B cell (primary cell): ENCODE results near the gene NKG7. TPM values are rescaled to one million over a fixed set of nuclear protein-coding genes. Genes with fewer than 3 reads are reported as not detected.
A peak's percentile ranks its signal among the peaks of the same experiment; 100 is the strongest.

Experiments
- ATAC-seq: fragments of 200-7000 bp; cut with Tn5 transposase; one replicate; pipeline ENCODE4 v1.10.0; 2021; ENCODE audit warnings: low read depth, mild to moderate bottlenecking, moderate number of reproducible peaks, moderate library complexity
- CTCF ChIA-PET: fragments of 350-600 bp; sonication (Branson Sonifier 250); formaldehyde crosslinking; loops from one replicate; lab custom pipeline; 2021; ENCODE audit warnings: antibody characterized with exemption, inconsistent platforms; lab: Charles Lee
- POLR2A ChIA-PET: fragments of 350-600 bp; sonication (Branson Sonifier 250); formaldehyde crosslinking; loops from one replicate; lab custom pipeline; 2021; ENCODE audit warnings: antibody characterized with exemption; lab: Charles Lee
- DNase-seq: peaks from one replicate; pipeline ENCODE4 v3.0.0; 2013
- H2AFZ ChIP-seq: 2 replicates; pipeline ENCODE4 v1.6.1; 2012; ENCODE audit warnings: mild to moderate bottlenecking, low read depth, low read length; ENCODE audit not compliant: insufficient read depth, poor library complexity, severe bottlenecking
- H3K27ac ChIP-seq, 2 donors: 1 replicate in 1 of 2; 2 replicates in 1 of 2; pipeline ENCODE4 v1.5.1; 2012 to 2013; ENCODE audit warnings: low read length in 2 of 2, mild to moderate bottlenecking in 2 of 2, moderate library complexity in 1 of 2
- H3K27me3 ChIP-seq, 4 experiments: fragments of 200-600 bp in 1 of 4; sonication (generic) in 1 of 4; replicated peaks in 1 of 4; 1 replicate in 2 of 4; 2 replicates in 2 of 4; pipeline versions ENCODE4 v1.6.1 to v1.7.0; 2013 to 2016; ENCODE audit warnings: low read length in 3 of 4, mild to moderate bottlenecking in 2 of 4, mixed read lengths in 1 of 4, moderate library complexity in 1 of 4; ENCODE audit not compliant: insufficient read depth in 4 of 4, control insufficient read depth in 3 of 4; ENCODE audit errors: control extremely low read depth in 1 of 4
- H3K36me3 ChIP-seq, 2 experiments: replicated peaks in 1 of 2; 1 replicate in 1 of 2; 2 replicates in 1 of 2; pipeline versions ENCODE4 v1.6.1 to v1.7.1; 2013; ENCODE audit warnings: low read length in 1 of 2; ENCODE audit not compliant: insufficient read depth in 2 of 2, control insufficient read depth in 1 of 2; ENCODE audit errors: control extremely low read depth in 1 of 2, extremely low read depth in 1 of 2
- H3K4me1 ChIP-seq, 2 donors: fragments of 200-600 bp in 1 of 2; sonication (generic) in 1 of 2; 1 replicate in 1 of 2; 2 replicates in 1 of 2; pipeline versions ENCODE4 v1.5.1 to v1.6.1; 2013 to 2017; ENCODE audit warnings: low read length in 2 of 2; ENCODE audit not compliant: control insufficient read depth in 2 of 2, insufficient read depth in 2 of 2
- H3K4me2 ChIP-seq: replicated peaks from 2 replicates; pipeline ENCODE3; 2012; ENCODE audit warnings: mild to moderate bottlenecking, low read depth, low read length; ENCODE audit not compliant: poor library complexity, severe bottlenecking
- H3K4me3 ChIP-seq, 5 experiments: fragments of 200-600 bp in 1 of 5; sonication (generic) in 1 of 5; 1 replicate in 3 of 5; 2 replicates in 2 of 5; pipeline versions ENCODE4 v1.5.1 to v1.7.0; 2011 to 2016; ENCODE audit warnings: low read length in 4 of 5, mild to moderate bottlenecking in 4 of 5, low read depth in 2 of 5, control low read depth in 1 of 5, moderate library complexity in 1 of 5; ENCODE audit not compliant: insufficient read depth in 1 of 5; ENCODE audit errors: control extremely low read depth in 1 of 5, extremely low read depth in 1 of 5
- H3K79me2 ChIP-seq: fragments of 200-600 bp; sonication (generic); one replicate; pipeline ENCODE4 v1.6.0; 2016; ENCODE audit warnings: low read length; ENCODE audit not compliant: control insufficient read depth, insufficient read depth
- H3K9ac ChIP-seq: fragments of 200-600 bp; sonication (generic); 2 replicates; pipeline ENCODE4 v1.6.1; 2017; ENCODE audit warnings: mild to moderate bottlenecking, low read length, moderate library complexity
- H3K9me3 ChIP-seq, 3 donors: one replicate each; pipeline versions ENCODE4 v1.6.1 to v1.7.1; 2013; ENCODE audit warnings: low read length in 2 of 3; ENCODE audit not compliant: control insufficient read depth in 2 of 3, insufficient read depth in 1 of 3; ENCODE audit errors: control extremely low read depth in 1 of 3
- H4K20me1 ChIP-seq: 2 replicates; pipeline ENCODE4 v1.6.0; 2012; ENCODE audit warnings: mild to moderate bottlenecking, low read length; ENCODE audit not compliant: insufficient read depth, control insufficient read depth, poor library complexity, severe bottlenecking
- H3K27ac Mint-ChIP-seq: one replicate; pipeline ENCODE4 v1.8.0; 2021; ENCODE audit warnings: mixed read lengths
- H3K27me3 Mint-ChIP-seq: one replicate; pipeline ENCODE4 v1.8.0; 2021; ENCODE audit warnings: mixed read lengths
- H3K4me1 Mint-ChIP-seq: one replicate; pipeline ENCODE4 v1.8.0; 2021; ENCODE audit warnings: mixed read lengths
- H3K4me3 Mint-ChIP-seq: one replicate; pipeline ENCODE4 v1.8.0; 2021; ENCODE audit warnings: mixed read lengths
- H3K9me3 Mint-ChIP-seq: one replicate; pipeline ENCODE4 v1.8.0; 2022; ENCODE audit warnings: mixed read lengths; ENCODE audit not compliant: insufficient read depth
- EZH2 ChIP-seq: IDR thresholded peaks from 2 replicates; pipeline ENCODE4 v1.6.1; 2012; ENCODE audit warnings: borderline replicate concordance, low read depth, mild to moderate bottlenecking, moderate library complexity, low read length; ENCODE audit not compliant: insufficient read depth, poor library complexity, severe bottlenecking
- WGBS: methylation state at CpG from one replicate; pipeline ENCODE4 v1.1.5; 2013; ENCODE audit warnings: missing lambda C conversion rate; ENCODE audit not compliant: insufficient coverage; 5-methylcytosine and 5-hydroxymethylcytosine counted together
- intact Hi-C: fragments of 100-400 bp; cut with micrococcal nuclease; formaldehyde crosslinking; loops from one replicate; pipeline ENCODE4 v1.10.0; 2022
- polyA plus RNA-seq: library from polyadenylated mRNA; depleted of rRNA; stranded (reverse); fragments of >200 nt; gene quantifications from 2 replicates; pipeline ENCODE4 v1.2.3, GENCODE V29; 2012
- total RNA-seq, 2 donors: library from RNA; stranded (reverse); fragments of 120-200 nt in 1 of 2; gene quantifications; 1 replicate in 1 of 2; 2 replicates in 1 of 2; pipeline versions ENCODE4 v1.2.3 to v1.2.4, GENCODE V29; 2013 to 2022
- TF ChIP-seq, protein P1 (sequence below): fragments of 200-600 bp; IDR thresholded peaks from one replicate; pipeline ENCODE4 v1.8.0; 2022; ENCODE audit warnings: antibody characterized with exemption, mild to moderate bottlenecking

Gene NKG7
- total and polyA plus RNA-seq, 2 donors (not counting 1 experiment from before 2014, with no cell fraction given) = 1.9 to 6.6 TPM

DNA sequence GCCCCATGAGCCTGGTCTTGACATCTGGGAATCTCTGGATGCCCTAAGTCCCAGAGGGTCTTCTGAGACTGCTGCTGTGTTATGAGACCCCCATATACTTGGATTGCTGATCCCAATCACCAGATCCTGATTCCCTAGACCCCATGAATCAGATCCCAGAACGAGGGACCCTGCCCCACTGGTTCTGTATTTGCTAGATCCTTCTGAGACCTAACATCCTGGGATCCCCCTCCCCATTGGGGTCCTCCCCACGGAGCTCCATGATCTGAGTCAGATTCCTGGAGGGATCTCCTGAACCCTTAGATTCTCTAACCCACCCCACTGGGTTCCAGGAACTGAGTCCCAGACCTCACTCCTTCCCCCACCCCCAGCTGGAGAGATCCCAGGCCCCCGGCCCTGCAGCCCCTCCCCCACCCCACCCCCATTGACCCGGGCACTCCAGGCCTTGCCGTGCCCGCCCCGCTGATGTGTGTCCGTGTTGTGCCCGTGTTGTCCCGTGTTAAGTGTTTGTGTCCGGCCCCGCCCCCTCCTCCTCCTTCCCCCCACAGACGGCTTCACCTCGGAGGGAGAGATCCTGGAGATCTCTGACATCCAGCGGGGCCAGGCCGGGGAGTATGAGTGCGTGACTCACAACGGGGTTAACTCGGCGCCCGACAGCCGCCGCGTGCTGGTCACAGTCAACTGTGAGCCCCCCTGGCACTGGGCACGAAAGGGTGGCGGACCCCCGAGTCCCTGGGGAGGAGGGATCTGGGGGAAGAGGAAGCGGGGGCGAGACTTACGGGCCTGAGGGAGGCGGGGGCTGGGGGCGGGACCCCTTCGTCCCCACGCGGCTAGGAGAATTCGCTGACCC, 46.0 kb downstream of the NKG7 start:
- no peaks in the 10 kb centered on the region for H4K20me1 ChIP-seq
- no peak overlapping the region for H3K27ac ChIP-seq
- Mint-ChIP-seq H3K9me3 (peaks cover 2% of the 10 kb centered on the region), H3K27me3 (peaks cover 68% of the 10 kb centered on the region), H3K4me3 (peak overlapping the region; percentile 23), H3K4me1 (peaks cover 11% of the 10 kb centered on the region), H3K27ac (no peak overlapping the region)
- WGBS = 15% methylated on average over 29 of the region's 36 CpGs
- H3K4me2 ChIP-seq = peak overlapping the region; percentile 69
- peak overlapping the region; percentile 23 for H2AFZ ChIP-seq
- POLR2A ChIA-PET = no interaction called here
- TF ChIP-seq EZH2 = no peak
- TF ChIP-seq, protein P1, sequence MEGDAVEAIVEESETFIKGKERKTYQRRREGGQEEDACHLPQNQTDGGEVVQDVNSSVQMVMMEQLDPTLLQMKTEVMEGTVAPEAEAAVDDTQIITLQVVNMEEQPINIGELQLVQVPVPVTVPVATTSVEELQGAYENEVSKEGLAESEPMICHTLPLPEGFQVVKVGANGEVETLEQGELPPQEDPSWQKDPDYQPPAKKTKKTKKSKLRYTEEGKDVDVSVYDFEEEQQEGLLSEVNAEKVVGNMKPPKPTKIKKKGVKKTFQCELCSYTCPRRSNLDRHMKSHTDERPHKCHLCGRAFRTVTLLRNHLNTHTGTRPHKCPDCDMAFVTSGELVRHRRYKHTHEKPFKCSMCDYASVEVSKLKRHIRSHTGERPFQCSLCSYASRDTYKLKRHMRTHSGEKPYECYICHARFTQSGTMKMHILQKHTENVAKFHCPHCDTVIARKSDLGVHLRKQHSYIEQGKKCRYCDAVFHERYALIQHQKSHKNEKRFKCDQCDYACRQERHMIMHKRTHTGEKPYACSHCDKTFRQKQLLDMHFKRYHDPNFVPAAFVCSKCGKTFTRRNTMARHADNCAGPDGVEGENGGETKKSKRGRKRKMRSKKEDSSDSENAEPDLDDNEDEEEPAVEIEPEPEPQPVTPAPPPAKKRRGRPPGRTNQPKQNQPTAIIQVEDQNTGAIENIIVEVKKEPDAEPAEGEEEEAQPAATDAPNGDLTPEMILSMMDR = no peak
- no peak for ATAC-seq
- peaks cover 0 to 26% (median 3%) of the 10 kb centered on the region in 3 donors for H3K9me3 ChIP-seq
- no peaks in the 10 kb centered on the region for H3K36me3 ChIP-seq
- no peak for DNase-seq
- H3K79me2 ChIP-seq = no peaks in the 10 kb centered on the region
- CTCF ChIA-PET = no interaction called here
- no peak overlapping the region for H3K4me3 ChIP-seq
- intact Hi-C loops = no loop called here
- no peak overlapping the region for H3K9ac ChIP-seq
- H3K27me3 ChIP-seq = peaks cover 0 to 59% (median 29%) of the 10 kb centered on the region in 4 experiments
- peaks cover 12 to 20% of the 10 kb centered on the region in 2 donors for H3K4me1 ChIP-seq
